HFF-Myc (cell line): ENCODE results near the gene PPIC.

ENCODE experiments used
- DNase-seq: peaks from one replicate; pipeline ENCODE4 v3.0.0-alpha.2; 2011; ENCODE audit warnings: low read depth; ENCODE audit errors: extremely low read depth
- H3K4me3 ChIP-seq: replicated peaks from 2 replicates; pipeline ENCODE4 v1.5.1; 2011; ENCODE audit warnings: low read depth, mild to moderate bottlenecking, control low read depth, low read length
- TF ChIP-seq, protein P1 (sequence below): IDR thresholded peaks from 2 replicates; pipeline ENCODE4 v1.5.1; 2012; ENCODE audit warnings: mild to moderate bottlenecking, low read depth, low read length, control low read depth; ENCODE audit errors: missing control alignments

PPIC gene

GRCh38 chr5:122999947-123000563 lies 36.5 kb downstream of the PPIC start:
- DNase-seq, result no peak
- TF ChIP-seq, protein P1, sequence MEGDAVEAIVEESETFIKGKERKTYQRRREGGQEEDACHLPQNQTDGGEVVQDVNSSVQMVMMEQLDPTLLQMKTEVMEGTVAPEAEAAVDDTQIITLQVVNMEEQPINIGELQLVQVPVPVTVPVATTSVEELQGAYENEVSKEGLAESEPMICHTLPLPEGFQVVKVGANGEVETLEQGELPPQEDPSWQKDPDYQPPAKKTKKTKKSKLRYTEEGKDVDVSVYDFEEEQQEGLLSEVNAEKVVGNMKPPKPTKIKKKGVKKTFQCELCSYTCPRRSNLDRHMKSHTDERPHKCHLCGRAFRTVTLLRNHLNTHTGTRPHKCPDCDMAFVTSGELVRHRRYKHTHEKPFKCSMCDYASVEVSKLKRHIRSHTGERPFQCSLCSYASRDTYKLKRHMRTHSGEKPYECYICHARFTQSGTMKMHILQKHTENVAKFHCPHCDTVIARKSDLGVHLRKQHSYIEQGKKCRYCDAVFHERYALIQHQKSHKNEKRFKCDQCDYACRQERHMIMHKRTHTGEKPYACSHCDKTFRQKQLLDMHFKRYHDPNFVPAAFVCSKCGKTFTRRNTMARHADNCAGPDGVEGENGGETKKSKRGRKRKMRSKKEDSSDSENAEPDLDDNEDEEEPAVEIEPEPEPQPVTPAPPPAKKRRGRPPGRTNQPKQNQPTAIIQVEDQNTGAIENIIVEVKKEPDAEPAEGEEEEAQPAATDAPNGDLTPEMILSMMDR, result peak; percentile 47
- H3K4me3 ChIP-seq, result no peak overlapping the region

- DNase-seq, result no peak
- H3K4me3 ChIP-seq, result no peak overlapping the region
- TF ChIP-seq, protein P1, result no peak
Observed at GRCh38 chr5:122997294-122997693, 39.2 kb downstream of the PPIC start.

- TF ChIP-seq, protein P1, result no peak
- DNase-seq, result no peak
- H3K4me3 ChIP-seq, result no peak overlapping the region
Observed at GRCh38 chr5:122996091-122996490, 40.4 kb downstream of the PPIC start.

DNA sequence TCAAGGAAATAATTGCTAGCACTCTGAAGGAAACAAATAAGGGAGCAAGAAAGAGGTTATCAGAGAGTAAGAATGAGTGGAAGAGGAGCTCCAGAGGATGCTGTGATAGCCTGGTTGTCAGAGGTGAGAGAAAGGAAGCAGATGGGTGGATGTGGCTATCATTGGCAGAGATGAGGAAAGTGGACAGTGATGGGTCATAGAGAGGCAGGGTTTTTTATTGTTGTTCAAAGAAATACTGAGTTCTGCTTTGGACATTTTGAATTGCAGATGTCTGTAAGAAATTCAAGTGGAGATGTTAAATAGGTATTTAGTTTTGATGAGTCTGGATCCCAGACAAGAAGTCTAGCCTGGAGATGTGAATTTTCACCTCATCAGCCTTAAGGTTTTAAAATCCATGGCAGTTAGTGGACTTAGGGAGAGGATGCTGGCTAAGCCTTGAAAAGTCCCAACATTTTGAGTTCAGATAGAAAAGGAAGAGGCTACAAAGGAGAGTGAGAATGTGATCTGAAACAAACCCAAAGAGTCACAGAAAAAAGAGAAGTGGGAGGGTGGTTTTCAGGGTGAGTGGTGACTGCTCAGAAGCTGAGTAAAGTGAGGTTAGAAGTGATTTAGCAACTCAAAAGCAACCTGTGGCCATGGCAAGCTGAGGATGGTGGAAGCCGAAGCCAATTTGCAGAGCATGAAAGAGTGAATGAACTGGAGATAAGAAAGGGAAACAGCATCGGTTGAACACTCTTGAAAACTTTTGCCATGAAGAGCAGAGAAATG lies 50.4 kb downstream of the PPIC start:
- TF ChIP-seq, protein P1, result no peak
- no peak for DNase-seq
- H3K4me3 ChIP-seq, result no peak overlapping the region

- DNase-seq, result no peak
- no peak overlapping the region for H3K4me3 ChIP-seq
- TF ChIP-seq, protein P1, result no peak
Observed at GRCh38 chr5:122985006-122985700, 51.4 kb downstream of the PPIC start.

DNA sequence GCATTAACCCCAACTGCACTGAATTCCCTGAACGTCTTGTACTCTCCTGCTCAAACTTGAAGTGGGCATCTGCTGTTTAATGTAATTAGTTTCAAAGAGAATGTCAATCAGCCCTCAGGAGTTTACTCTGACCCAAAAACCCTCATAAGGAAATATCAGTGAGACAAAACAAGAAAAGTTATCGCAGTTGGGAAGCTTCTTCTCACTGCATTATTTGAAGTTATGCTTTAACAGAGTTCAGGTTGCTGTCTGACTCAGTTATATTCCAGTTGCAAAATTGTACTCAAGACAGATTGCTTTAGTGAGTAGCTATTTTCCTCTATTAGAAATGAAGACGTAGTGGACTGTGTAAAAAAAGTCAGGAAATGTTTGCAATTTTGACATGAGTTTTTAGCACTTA lies 52.1 kb downstream of the PPIC start:
- no peak for DNase-seq
- H3K4me3 ChIP-seq, result no peak overlapping the region
- TF ChIP-seq, protein P1, result no peak
